Osteocyte (in vitro differentiated cells): ENCODE results near the gene MPZL2. TPM values are rescaled to one million over a fixed set of nuclear protein-coding genes. Genes with fewer than 3 reads are reported as not detected.

Experiments
- DNase-seq: peaks from one replicate; pipeline ENCODE4 v3.0.0; 2021; ENCODE audit warnings: mixed read lengths; ENCODE audit not compliant: unreplicated experiment; ENCODE audit errors: extremely low spot score
- H3K27ac Mint-ChIP-seq: one replicate; pipeline ENCODE4 v1.8.0; 2021; ENCODE audit warnings: mild to moderate bottlenecking, mixed read lengths; ENCODE audit not compliant: unreplicated experiment
- H3K27me3 Mint-ChIP-seq: one replicate; pipeline ENCODE4 v1.8.0; 2021; ENCODE audit warnings: mixed read lengths; ENCODE audit not compliant: unreplicated experiment
- H3K36me3 Mint-ChIP-seq: one replicate; pipeline ENCODE4 v1.8.0; 2021; ENCODE audit warnings: mixed read lengths; ENCODE audit not compliant: unreplicated experiment
- H3K4me1 Mint-ChIP-seq: one replicate; pipeline ENCODE4 v1.8.0; 2021; ENCODE audit warnings: mixed read lengths; ENCODE audit not compliant: unreplicated experiment
- H3K4me3 Mint-ChIP-seq: one replicate; pipeline ENCODE4 v1.8.0; 2021; ENCODE audit warnings: mild to moderate bottlenecking, moderate library complexity, mixed read lengths; ENCODE audit not compliant: unreplicated experiment
- H3K9me3 Mint-ChIP-seq: one replicate; pipeline ENCODE4 v1.8.0; 2021; ENCODE audit warnings: mixed read lengths; ENCODE audit not compliant: unreplicated experiment
- CTCF ChIP-seq: fragments of 200-600 bp; sonication (generic); IDR thresholded peaks from 2 replicates; pipeline ENCODE4 v1.5.0; 2021; ENCODE audit warnings: antibody characterized with exemption, mild to moderate bottlenecking, moderate library complexity
- total RNA-seq: library from RNA; stranded (reverse); gene quantifications from 2 replicates; pipeline ENCODE4 v1.2.1, GENCODE V29; 2021

Gene MPZL2
- total RNA-seq, 1 donor from 2014 or later, result not detected

DNA sequence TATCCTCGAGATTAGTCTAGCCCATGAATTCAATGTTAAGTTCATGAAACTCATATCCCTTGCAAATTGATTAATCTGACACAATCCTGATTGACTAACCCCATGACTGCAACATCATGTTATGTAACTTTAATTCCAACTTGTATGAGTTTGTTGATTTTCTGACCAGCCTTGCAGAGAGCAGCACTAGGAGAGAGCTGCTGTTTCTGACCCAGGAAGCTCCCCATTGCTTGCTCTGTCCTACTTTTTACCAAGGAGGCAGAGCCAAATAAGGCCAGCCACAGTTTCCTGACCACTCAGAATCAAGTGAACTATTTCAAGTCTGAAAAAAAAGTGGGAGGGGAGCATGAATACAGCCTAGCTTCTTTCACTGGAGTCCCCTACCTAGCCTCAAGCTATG lies 25.2 kb downstream of the MPZL2 start:
- no peak overlapping the region for H3K27ac Mint-ChIP-seq
- H3K4me3 Mint-ChIP-seq, result no peak overlapping the region
- DNase-seq, result no peak
- no peaks in the 10 kb centered on the region for H3K9me3 Mint-ChIP-seq
- no peak for TF ChIP-seq CTCF
- H3K36me3 Mint-ChIP-seq, result no peaks in the 10 kb centered on the region
- no peaks in the 10 kb centered on the region for H3K4me1 Mint-ChIP-seq
- peaks cover 56% of the 10 kb centered on the region for H3K27me3 Mint-ChIP-seq

DNA sequence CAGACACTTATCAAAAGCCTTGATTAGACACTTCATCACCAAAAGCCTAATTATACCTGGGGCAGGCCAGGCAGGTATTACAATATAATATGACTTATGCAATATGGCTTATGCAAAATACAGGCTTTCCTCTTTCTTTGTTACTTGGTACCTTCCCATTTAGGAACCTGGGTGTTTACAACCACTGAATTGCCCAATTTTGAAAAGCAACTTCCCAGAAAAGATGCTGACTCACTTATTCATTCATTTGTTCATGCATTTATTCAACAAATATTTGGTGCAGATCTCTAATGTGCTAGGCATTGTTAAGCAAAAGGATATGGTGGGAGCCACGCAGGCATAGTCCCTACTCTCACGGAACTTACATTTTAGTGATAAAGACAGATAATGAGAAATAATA lies 25.7 kb downstream of the MPZL2 start:
- H3K4me3 Mint-ChIP-seq, result no peak overlapping the region
- TF ChIP-seq CTCF, result no peak
- H3K27ac Mint-ChIP-seq, result no peak overlapping the region
- H3K27me3 Mint-ChIP-seq, result peaks cover 52% of the 10 kb centered on the region
- H3K36me3 Mint-ChIP-seq, result no peaks in the 10 kb centered on the region
- no peaks in the 10 kb centered on the region for H3K9me3 Mint-ChIP-seq
- no peaks in the 10 kb centered on the region for H3K4me1 Mint-ChIP-seq
- no peak for DNase-seq

DNA sequence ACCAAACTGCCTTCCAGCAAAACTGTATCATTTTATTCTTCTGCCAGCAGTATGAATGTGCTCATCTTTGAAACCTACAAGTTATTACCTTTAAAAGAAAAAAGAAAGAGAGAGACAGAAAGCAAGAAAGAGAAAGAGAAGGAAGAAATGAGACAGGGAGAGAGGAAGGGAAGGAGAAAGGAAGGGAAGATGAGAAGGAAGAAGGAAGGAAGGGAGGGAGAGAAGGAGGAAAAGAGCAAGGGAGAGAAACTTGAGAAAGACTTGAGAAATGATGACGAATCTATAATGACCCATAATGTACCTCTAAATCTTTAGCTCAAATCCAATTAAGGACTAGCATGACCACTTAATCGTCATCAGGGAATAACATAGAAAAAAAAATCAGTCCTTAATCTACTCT lies 27.9 kb downstream of the MPZL2 start:
- Mint-ChIP-seq H3K9me3 (no peaks in the 10 kb centered on the region), H3K4me1 (no peaks in the 10 kb centered on the region), H3K27ac (no peak overlapping the region), H3K27me3 (peaks cover 35% of the 10 kb centered on the region), H3K4me3 (no peak overlapping the region), H3K36me3 (no peaks in the 10 kb centered on the region)
- no peak for TF ChIP-seq CTCF
- no peak for DNase-seq

GRCh38 chr11:118234833-118235232 lies 29.3 kb downstream of the MPZL2 start:
- TF ChIP-seq CTCF, result no peak
- Mint-ChIP-seq H3K4me1 (no peaks in the 10 kb centered on the region), H3K4me3 (no peak overlapping the region), H3K36me3 (no peaks in the 10 kb centered on the region), H3K27ac (no peak overlapping the region), H3K9me3 (no peaks in the 10 kb centered on the region), H3K27me3 (peaks cover 27% of the 10 kb centered on the region)
- DNase-seq, result no peak

DNA sequence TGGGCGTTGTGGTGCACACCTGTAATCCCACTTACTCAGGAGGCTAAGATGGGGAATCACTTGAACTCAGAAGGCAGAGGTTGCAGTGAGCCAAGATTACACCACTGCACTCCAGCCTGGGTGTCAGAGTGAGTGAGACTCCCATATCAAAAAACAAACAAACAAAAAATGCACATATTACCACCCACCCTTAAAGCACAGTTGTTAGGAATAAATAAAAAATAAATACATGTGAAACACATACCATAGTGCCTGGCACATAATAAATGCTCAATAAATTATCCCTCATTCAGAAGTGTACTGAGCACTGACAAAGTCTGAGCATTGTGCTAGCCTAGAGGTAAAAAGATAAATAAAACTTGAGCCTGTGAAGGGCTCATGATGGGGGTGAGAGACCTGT lies 30.2 kb downstream of the MPZL2 start:
- Mint-ChIP-seq H3K27me3 (peaks cover 28% of the 10 kb centered on the region), H3K36me3 (no peaks in the 10 kb centered on the region), H3K9me3 (no peaks in the 10 kb centered on the region), H3K4me1 (no peaks in the 10 kb centered on the region), H3K27ac (no peak overlapping the region), H3K4me3 (no peak overlapping the region)
- no peak for TF ChIP-seq CTCF
- DNase-seq, result no peak
